SK-N-SH treated with all-trans-retinoic acid at 6 μM for 48 hours (cell line): ENCODE data around the gene MFN2.

Source experiments
- CREB5 ChIP-seq: fragments of 250-450 bp; sonication (Bioruptor Pico); IDR thresholded peaks from 2 replicates; pipeline ENCODE4 v1.5.1; 2020; ENCODE audit warnings: low read depth, mild to moderate bottlenecking, moderate library complexity
- GLIS3 ChIP-seq: fragments of 250-450 bp; sonication (Bioruptor Pico); IDR thresholded peaks from 2 replicates; pipeline ENCODE4 v1.5.0; 2020; ENCODE audit warnings: mild to moderate bottlenecking, moderate library complexity
- ISL1 ChIP-seq: fragments of 250-450 bp; sonication (Bioruptor Pico); IDR thresholded peaks from 2 replicates; pipeline ENCODE4 v2.1.2; 2022; ENCODE audit warnings: mild to moderate bottlenecking, moderate library complexity
- OSR1 ChIP-seq: fragments of 250-450 bp; sonication (Bioruptor Pico); IDR thresholded peaks from 2 replicates; pipeline ENCODE4 v1.8.0; 2022; ENCODE audit warnings: moderate library complexity, mild to moderate bottlenecking, inconsistent platforms
- RARB ChIP-seq: fragments of 250-450 bp; sonication (Bioruptor Pico); IDR thresholded peaks from 2 replicates; pipeline ENCODE4 v1.8.0; 2021; ENCODE audit warnings: mild to moderate bottlenecking, moderate library complexity

- TF ChIP-seq CREB5 (CRISPR knock-in tag): no peak
- no peak for TF ChIP-seq GLIS3 (CRISPR knock-in tag)
- TF ChIP-seq OSR1: no peak
- TF ChIP-seq RARB: no peak
- no peak for TF ChIP-seq ISL1 (CRISPR knock-in tag)
These were observed 17.0 kb downstream of the MFN2 start for GRCh38 chr1:11997081-11997850.
